GM23338 (cell line): Measurements from ENCODE around the gene CBX2. TPM values are rescaled to one million over a fixed set of nuclear protein-coding genes. Genes with fewer than 3 reads are reported as not detected.

ENCODE experiments used
- ATAC-seq: fragments of 200-7000 bp; cut with Tn5 transposase; 3 replicates; pipeline ENCODE4 v1.9.1; 2020
- DNase-seq: peaks from one replicate; pipeline ENCODE4 v3.0.0-alpha.2; 2015; ENCODE audit warnings: low spot score
- H2AFZ ChIP-seq: fragments of 200-600 bp; sonication (generic); 2 replicates; pipeline ENCODE4 v1.8.0; 2016; ENCODE audit warnings: antibody characterized with exemption, mild to moderate bottlenecking, moderate library complexity
- H3F3A ChIP-seq: fragments of 200-600 bp; sonication (generic); replicated peaks from 2 replicates; pipeline ENCODE4 v1.8.0; 2017; ENCODE audit warnings: antibody characterized with exemption, mixed run types, low read depth
- H3K27ac ChIP-seq: fragments of 200-600 bp; sonication (generic); 2 replicates; pipeline ENCODE4 v1.6.1; 2016; ENCODE audit warnings: low read depth
- H3K27me3 ChIP-seq: fragments of 200-600 bp; sonication (generic); 2 replicates; pipeline ENCODE4 v1.8.0; 2016; ENCODE audit warnings: mild to moderate bottlenecking, mixed run types, moderate library complexity; ENCODE audit not compliant: insufficient read depth
- H3K36me3 ChIP-seq: fragments of 200-600 bp; sonication (generic); 2 replicates; pipeline ENCODE4 v1.8.0; 2016; ENCODE audit warnings: mild to moderate bottlenecking; ENCODE audit not compliant: insufficient read depth
- H3K4me1 ChIP-seq: fragments of 200-600 bp; sonication (generic); 2 replicates; pipeline ENCODE4 v1.8.0; 2016; ENCODE audit warnings: mild to moderate bottlenecking, moderate library complexity; ENCODE audit not compliant: insufficient read depth
- H3K4me2 ChIP-seq: fragments of 200-600 bp; sonication (generic); 2 replicates; pipeline ENCODE4 v1.7.1; 2017; ENCODE audit warnings: mixed run types
- H3K4me3 ChIP-seq: fragments of 200-600 bp; sonication (generic); 2 replicates; pipeline ENCODE4 v1.6.1; 2016; ENCODE audit warnings: mixed run types
- H3K79me2 ChIP-seq: fragments of 200-600 bp; sonication (generic); replicated peaks from 2 replicates; pipeline ENCODE4 v1.8.0; 2017; ENCODE audit warnings: mild to moderate bottlenecking; ENCODE audit not compliant: insufficient read depth
- H3K9me2 ChIP-seq: fragments of 200-600 bp; sonication (generic); 2 replicates; pipeline ENCODE4 v1.8.0; 2017; ENCODE audit not compliant: insufficient read depth
- H4K20me1 ChIP-seq: fragments of 200-600 bp; sonication (generic); replicated peaks from 2 replicates; pipeline ENCODE4 v1.8.0; 2017; ENCODE audit warnings: mild to moderate bottlenecking; ENCODE audit not compliant: insufficient read depth
- H3K27ac Mint-ChIP-seq: 2 replicates; pipeline ENCODE4 v1.8.0; 2020; ENCODE audit warnings: inconsistent platforms, mild to moderate bottlenecking, moderate library complexity, mixed read lengths
- H3K27me3 Mint-ChIP-seq: 3 replicates; pipeline ENCODE4 v1.8.0; 2022; ENCODE audit warnings: low read depth, mild to moderate bottlenecking, moderate library complexity, mixed read lengths, inconsistent platforms; ENCODE audit not compliant: insufficient read depth, poor library complexity
- H3K36me3 Mint-ChIP-seq: 3 replicates; pipeline ENCODE4 v1.8.0; 2021; ENCODE audit warnings: low read depth, mild to moderate bottlenecking, inconsistent platforms, moderate library complexity, mixed read lengths
- H3K4me1 Mint-ChIP-seq: 3 replicates; pipeline ENCODE4 v1.8.0; 2020; ENCODE audit warnings: mild to moderate bottlenecking, inconsistent platforms, mixed read lengths
- H3K4me3 Mint-ChIP-seq: 3 replicates; pipeline ENCODE4 v1.8.0; 2021; ENCODE audit warnings: moderate library complexity, mild to moderate bottlenecking, inconsistent platforms, mixed read lengths
- H3K9me3 Mint-ChIP-seq: 3 replicates; pipeline ENCODE4 v1.8.0; 2020; ENCODE audit warnings: moderate library complexity, mild to moderate bottlenecking, inconsistent platforms, mixed read lengths
- CREB1 ChIP-seq: fragments of 250-450 bp; sonication (Bioruptor Pico); IDR thresholded peaks from 2 replicates; pipeline ENCODE4 v1.5.0; 2020; ENCODE audit warnings: low read depth, mild to moderate bottlenecking, moderate library complexity
- EZH2 ChIP-seq: fragments of 200-600 bp; sonication (generic); IDR thresholded peaks from one replicate; pipeline ENCODE4 v1.8.0; 2017; ENCODE audit warnings: antibody characterized with exemption, mild to moderate bottlenecking, low read depth; ENCODE audit not compliant: unreplicated experiment
- EZH2phosphoT487 ChIP-seq: fragments of 200-600 bp; sonication (generic); IDR thresholded peaks from one replicate; pipeline ENCODE4 v1.8.1; 2018; ENCODE audit warnings: antibody characterized with exemption; ENCODE audit not compliant: unreplicated experiment
- JUNB ChIP-seq: IDR thresholded peaks from one replicate; pipeline ENCODE4 v1.6.1; 2016; ENCODE audit warnings: antibody characterized with exemption; ENCODE audit not compliant: unreplicated experiment
- NANOG ChIP-seq: IDR thresholded peaks from 2 replicates; pipeline ENCODE4 v1.6.1; 2016; ENCODE audit warnings: antibody characterized with exemption, borderline replicate concordance
- ZNF114 ChIP-seq: fragments of 250-450 bp; sonication (Bioruptor Pico); IDR thresholded peaks from 2 replicates; pipeline ENCODE4 v1.5.0; 2020; ENCODE audit warnings: mild to moderate bottlenecking, moderate library complexity
- polyA plus RNA-seq: library from polyadenylated mRNA; unstranded; fragments of >200 nt; fragmentation: Nextera tagmentation; extraction: Ambion mirVana; gene quantifications from 2 replicates; pipeline ENCODE4 v1.2.1, GENCODE V29; 2016
- total RNA-seq: library from RNA; depleted of rRNA; stranded (reverse); fragments of >200 nt; shearing (Covaris generic); gene quantifications from 2 replicates; pipeline ENCODE4 v1.2.3, GENCODE V29; 2014

The CBX2 gene
- total and polyA plus RNA-seq, 2 experiments from 2014 or later: 26.6 to 114 TPM

DNA sequence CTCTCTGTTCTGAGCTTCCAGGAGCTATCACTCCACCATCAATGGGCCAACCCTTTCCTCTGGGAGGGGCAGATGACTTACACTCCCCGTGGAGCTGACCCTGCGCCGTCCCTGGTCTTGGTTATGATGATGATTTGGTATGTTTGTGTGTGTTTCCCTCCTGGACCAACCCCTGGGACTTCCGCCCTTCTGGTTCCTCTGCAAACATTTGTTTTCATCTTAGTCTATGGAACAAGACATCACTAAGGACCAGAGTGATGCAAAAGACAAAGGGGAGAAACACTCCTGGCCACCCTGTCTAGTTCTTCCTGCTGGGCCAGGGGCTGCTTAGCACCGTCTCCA is 47.6 kb downstream of the CBX2 start:
- peaks cover 91% of the 10 kb centered on the region for H3K27me3 ChIP-seq
- no peaks in the 10 kb centered on the region for H4K20me1 ChIP-seq
- H3K9me2 ChIP-seq: no peaks in the 10 kb centered on the region
- H3K9me3 Mint-ChIP-seq: peaks cover 7% of the 10 kb centered on the region; the same call in 2 of the 3 replicates
- H2AFZ ChIP-seq: no peak overlapping the region
- H3K4me3 ChIP-seq: no peak overlapping the region
- H3K27ac ChIP-seq: no peak overlapping the region
- peaks cover 74% of the 10 kb centered on the region for H3K27me3 Mint-ChIP-seq
- peaks cover 4% of the 10 kb centered on the region; the same call in 1 of the 3 replicates for H3K36me3 Mint-ChIP-seq
- no peak for ATAC-seq
- TF ChIP-seq NANOG (no peak), EZH2phosphoT487 (no peak), JUNB (no peak)
- H3K27ac Mint-ChIP-seq: no peak overlapping the region
- DNase-seq: no peak
- H3K79me2 ChIP-seq: no peaks in the 10 kb centered on the region
- peaks cover 17% of the 10 kb centered on the region for H3K4me1 Mint-ChIP-seq
- no peak overlapping the region for H3K4me2 ChIP-seq
- H3F3A ChIP-seq: 0 out of 2 replicates have a peak, but pooled peaks cover 16% of the 10 kb centered on the region
- no peak overlapping the region for H3K4me3 Mint-ChIP-seq
- peaks cover 12% of the 10 kb centered on the region; the same call in 1 of the 2 replicates for H3K4me1 ChIP-seq
- H3K36me3 ChIP-seq: no peaks in the 10 kb centered on the region

- Mint-ChIP-seq H3K4me3 (no peak overlapping the region), H3K9me3 (peaks cover 7% of the 10 kb centered on the region; the same call in 2 of the 3 replicates), H3K27me3 (peaks cover 74% of the 10 kb centered on the region), H3K36me3 (peaks cover 4% of the 10 kb centered on the region; the same call in 1 of the 3 replicates), H3K4me1 (peaks cover 20% of the 10 kb centered on the region), H3K27ac (no peak overlapping the region)
- Histone ChIP-seq H2AFZ (no peak overlapping the region), H4K20me1 (no peaks in the 10 kb centered on the region), H3K27ac (no peak overlapping the region), H3K4me1 (peaks cover 19% of the 10 kb centered on the region; the same call in 1 of the 2 replicates), H3K79me2 (no peaks in the 10 kb centered on the region), H3K36me3 (no peaks in the 10 kb centered on the region), H3K4me3 (no peak overlapping the region), H3F3A (0 out of 2 replicates have a peak, but pooled peaks cover 16% of the 10 kb centered on the region), H3K27me3 (peaks cover 91% of the 10 kb centered on the region), H3K9me2 (no peaks in the 10 kb centered on the region), H3K4me2 (no peak overlapping the region)
- no peak for DNase-seq
- TF ChIP-seq CREB1 (CRISPR knock-in tag): no peak
- peak; percentile 9 for TF ChIP-seq EZH2
- ATAC-seq: no peak
Measured at GRCh38 chr17:79826204-79826680, 48.3 kb downstream of the CBX2 start.

- peaks cover 4% of the 10 kb centered on the region; the same call in 1 of the 3 replicates for H3K36me3 Mint-ChIP-seq
- no peak for ATAC-seq
- peaks cover 23% of the 10 kb centered on the region; the same call in 1 of the 2 replicates for H3K4me1 ChIP-seq
- H3K9me3 Mint-ChIP-seq: peaks cover 7% of the 10 kb centered on the region; the same call in 2 of the 3 replicates
- no peak overlapping the region for H3K4me3 Mint-ChIP-seq
- 0 out of 2 replicates have a peak, but pooled peaks cover 16% of the 10 kb centered on the region for H3F3A ChIP-seq
- H2AFZ ChIP-seq: no peak overlapping the region
- no peak for DNase-seq
- no peak overlapping the region for H3K4me3 ChIP-seq
- H3K9me2 ChIP-seq: no peaks in the 10 kb centered on the region
- peaks cover 75% of the 10 kb centered on the region for H3K27me3 Mint-ChIP-seq
- peaks cover 91% of the 10 kb centered on the region for H3K27me3 ChIP-seq
- H3K27ac ChIP-seq: no peak overlapping the region
- H3K36me3 ChIP-seq: no peaks in the 10 kb centered on the region
- H4K20me1 ChIP-seq: no peaks in the 10 kb centered on the region
- no peak overlapping the region for H3K27ac Mint-ChIP-seq
- no peak overlapping the region for H3K4me2 ChIP-seq
- no peaks in the 10 kb centered on the region for H3K79me2 ChIP-seq
- no peak for TF ChIP-seq ZNF114 (CRISPR knock-in tag)
- H3K4me1 Mint-ChIP-seq: peaks cover 24% of the 10 kb centered on the region
Measured at GRCh38 chr17:79826841-79827578, 49.1 kb downstream of the CBX2 start.
